ENCODE results near the gene EEF1E1. TPM values are rescaled to one million over a fixed set of nuclear protein-coding genes. Genes with fewer than 3 reads are reported as not detected.

Gene EEF1E1
- polyA plus RNA-seq, 3 donors, result 14.6 to 42.2 (median 26.2) TPM

GRCh38 chr6:8110725-8111124 lies 8.4 kb upstream of the EEF1E1 start:
- DNase-seq, result no peak
- no peaks in the 10 kb centered on the region for H3K79me2 ChIP-seq (ENCODE audit: insufficient read depth, low read length)
- intact Hi-C loops (cut with micrococcal nuclease), result no loop called here
- H3K36me3 ChIP-seq (replicated peaks in 1 of 2; ENCODE audit: control insufficient read depth in 1 of 2, insufficient read depth in 2 of 2, low read length in 2 of 2), result no peaks in the 10 kb centered on the region
- peaks cover 4 to 9% (median 9%) of the 10 kb centered on the region in 3 donors for H3K27me3 Mint-ChIP-seq (ENCODE audit: low read depth in 3 of 3)
- no peak overlapping the region for H3K4me3 Mint-ChIP-seq
- no peaks in the 10 kb centered on the region for H4K20me1 ChIP-seq (ENCODE audit: insufficient read depth, low read length)
- no peak overlapping the region for H3K4me2 ChIP-seq (replicated peaks; ENCODE audit: extremely low read depth, low read length, poor library complexity, severe bottlenecking)
- peaks cover 4% of the 10 kb centered on the region for H3K4me1 Mint-ChIP-seq
- no peaks in the 10 kb centered on the region for H3K36me3 Mint-ChIP-seq
- H3K9me3 Mint-ChIP-seq, result peaks cover 2 to 10% (median 7%) of the 10 kb centered on the region in 7 donors
- no peaks in the 10 kb centered on the region for H3K27me3 ChIP-seq (ENCODE audit: control insufficient read depth in 2 of 2, insufficient read depth in 2 of 2, low read length in 2 of 2)
- no peaks in the 10 kb centered on the region for H3K9me3 ChIP-seq (replicated peaks in 1 of 2; ENCODE audit: control insufficient read depth in 1 of 2, insufficient read depth in 1 of 2, low read length in 2 of 2)
- H3K27ac ChIP-seq (ENCODE audit: low read depth in 1 of 2, low read length in 2 of 2), result no peak overlapping the region
- no peak overlapping the region for H3K9ac ChIP-seq (ENCODE audit: insufficient read depth, low read length, poor library complexity, severe bottlenecking)
- no peak for TF ChIP-seq CTCF (IDR thresholded peaks at IDR 0.05)
- no CpG with 5 or more reads among the region's 1 CpG for WGBS (ENCODE audit: insufficient coverage)
- no peak overlapping the region for H3K27ac Mint-ChIP-seq
- no peak overlapping the region for H3K4me3 ChIP-seq (replicated peaks in 1 of 3; ENCODE audit: low read depth in 2 of 3, low read length in 3 of 3)
- H3K4me1 ChIP-seq (ENCODE audit: control insufficient read depth in 1 of 2, insufficient read depth in 2 of 2, low read length in 2 of 2), result no peaks in the 10 kb centered on the region
- H2AFZ ChIP-seq (ENCODE audit: insufficient read depth, low read depth, low read length, poor library complexity, severe bottlenecking), result no peak overlapping the region

GRCh38 chr6:8110117-8110721 lies 7.9 kb upstream of the EEF1E1 start:
- TF ChIP-seq CTCF (IDR thresholded peaks at IDR 0.05), result no peak
- Histone ChIP-seq H3K27ac (ENCODE audit: low read depth in 1 of 2, low read length in 2 of 2) (no peak overlapping the region), H2AFZ (ENCODE audit: insufficient read depth, low read depth, low read length, poor library complexity, severe bottlenecking) (no peak overlapping the region), H3K4me2 (replicated peaks; ENCODE audit: extremely low read depth, low read length, poor library complexity, severe bottlenecking) (no peak overlapping the region), H3K36me3 (replicated peaks in 1 of 2; ENCODE audit: control insufficient read depth in 1 of 2, insufficient read depth in 2 of 2, low read length in 2 of 2) (no peaks in the 10 kb centered on the region), H3K79me2 (ENCODE audit: insufficient read depth, low read length) (no peaks in the 10 kb centered on the region), H3K27me3 (ENCODE audit: control insufficient read depth in 2 of 2, insufficient read depth in 2 of 2, low read length in 2 of 2) (no peaks in the 10 kb centered on the region), H3K4me3 (replicated peaks in 1 of 3; ENCODE audit: low read depth in 2 of 3, low read length in 3 of 3) (no peak overlapping the region), H3K4me1 (ENCODE audit: control insufficient read depth in 1 of 2, insufficient read depth in 2 of 2, low read length in 2 of 2) (no peaks in the 10 kb centered on the region), H4K20me1 (ENCODE audit: insufficient read depth, low read length) (no peaks in the 10 kb centered on the region), H3K9ac (ENCODE audit: insufficient read depth, low read length, poor library complexity, severe bottlenecking) (no peak overlapping the region), H3K9me3 (replicated peaks in 1 of 2; ENCODE audit: control insufficient read depth in 1 of 2, insufficient read depth in 1 of 2, low read length in 2 of 2) (no peaks in the 10 kb centered on the region)
- no peak for DNase-seq
- no CpG with 5 or more reads among the region's 4 CpGs for WGBS (ENCODE audit: insufficient coverage)
- H3K27ac Mint-ChIP-seq, result no peak overlapping the region
- intact Hi-C loops (cut with micrococcal nuclease), result no loop called here
- H3K4me1 Mint-ChIP-seq, result peaks cover 4% of the 10 kb centered on the region
- peaks cover 2 to 7% (median 3%) of the 10 kb centered on the region in 7 donors for H3K9me3 Mint-ChIP-seq
- peaks cover 4 to 9% (median 9%) of the 10 kb centered on the region in 3 donors for H3K27me3 Mint-ChIP-seq (ENCODE audit: low read depth in 3 of 3)
- no peaks in the 10 kb centered on the region for H3K36me3 Mint-ChIP-seq
- H3K4me3 Mint-ChIP-seq, result no peak overlapping the region
